ENCODE results near the gene GOLGA8B. TPM values are rescaled to one million over a fixed set of nuclear protein-coding genes. Genes with fewer than 3 reads are reported as not detected.
A peak's percentile ranks its signal among the peaks of the same experiment; 100 is the strongest.

Gene GOLGA8B
- total RNA-seq, 1 donor from 2014 or later: 11.8 TPM

DNA sequence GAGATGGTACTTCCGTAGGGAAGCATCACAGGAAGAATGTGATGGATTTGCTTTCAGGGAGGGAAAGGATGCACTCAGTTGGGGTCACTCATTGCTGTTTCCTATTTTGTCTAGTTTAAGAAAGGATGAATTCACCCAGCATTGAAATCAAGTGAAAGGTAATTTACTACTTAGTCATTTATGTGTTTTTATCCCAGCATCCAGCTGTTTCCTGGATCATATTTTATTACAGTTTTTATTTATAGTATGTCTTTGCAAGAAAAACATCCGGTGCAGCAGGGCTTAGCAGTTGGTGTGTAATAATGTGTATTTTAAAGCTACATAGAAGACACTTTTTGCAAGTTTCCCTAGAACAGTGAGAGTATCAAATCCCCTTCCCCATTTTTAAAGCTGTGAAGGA is 37.4 kb upstream of the GOLGA8B start:
- Histone ChIP-seq H3K9me3 (replicated peaks) (no peaks in the 10 kb centered on the region), H3K4me1 (peaks cover 3% of the 10 kb centered on the region), H3K27me3 (ENCODE audit: low read depth) (no peaks in the 10 kb centered on the region), H3K27ac (replicated peaks) (no peak overlapping the region), H3K4me3 (no peak overlapping the region), H3K36me3 (no peaks in the 10 kb centered on the region)
- no peak for DNase-seq
- intact Hi-C loops (cut with micrococcal nuclease): loop anchor here (5.0 kb wide), 1 partner anchor 296 kb away; no protein-coding TSS in a partner anchor
- TF ChIP-seq, protein P1, sequence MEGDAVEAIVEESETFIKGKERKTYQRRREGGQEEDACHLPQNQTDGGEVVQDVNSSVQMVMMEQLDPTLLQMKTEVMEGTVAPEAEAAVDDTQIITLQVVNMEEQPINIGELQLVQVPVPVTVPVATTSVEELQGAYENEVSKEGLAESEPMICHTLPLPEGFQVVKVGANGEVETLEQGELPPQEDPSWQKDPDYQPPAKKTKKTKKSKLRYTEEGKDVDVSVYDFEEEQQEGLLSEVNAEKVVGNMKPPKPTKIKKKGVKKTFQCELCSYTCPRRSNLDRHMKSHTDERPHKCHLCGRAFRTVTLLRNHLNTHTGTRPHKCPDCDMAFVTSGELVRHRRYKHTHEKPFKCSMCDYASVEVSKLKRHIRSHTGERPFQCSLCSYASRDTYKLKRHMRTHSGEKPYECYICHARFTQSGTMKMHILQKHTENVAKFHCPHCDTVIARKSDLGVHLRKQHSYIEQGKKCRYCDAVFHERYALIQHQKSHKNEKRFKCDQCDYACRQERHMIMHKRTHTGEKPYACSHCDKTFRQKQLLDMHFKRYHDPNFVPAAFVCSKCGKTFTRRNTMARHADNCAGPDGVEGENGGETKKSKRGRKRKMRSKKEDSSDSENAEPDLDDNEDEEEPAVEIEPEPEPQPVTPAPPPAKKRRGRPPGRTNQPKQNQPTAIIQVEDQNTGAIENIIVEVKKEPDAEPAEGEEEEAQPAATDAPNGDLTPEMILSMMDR (IDR thresholded peaks at IDR 0.05; ENCODE audit: borderline replicate concordance): no peak

DNA sequence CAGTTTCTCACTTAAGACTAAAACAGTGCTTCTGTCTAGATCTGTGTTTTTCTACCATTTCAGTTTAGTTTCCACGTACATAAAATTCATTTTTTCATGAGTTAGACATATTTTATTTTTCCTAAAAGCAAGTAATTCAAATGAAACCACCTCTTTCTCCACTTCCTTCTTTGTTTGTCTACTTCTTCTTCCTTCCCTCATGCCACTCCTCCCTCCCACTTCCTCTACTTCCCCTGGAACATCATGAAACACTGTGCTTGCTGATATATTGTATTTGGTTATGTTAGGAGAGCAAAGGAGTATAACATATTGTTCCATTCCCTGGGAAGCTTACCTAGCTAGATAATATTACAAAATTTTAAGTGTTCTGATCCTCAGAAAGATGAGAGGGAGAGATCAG is 36.7 kb upstream of the GOLGA8B start:
- peaks cover 3% of the 10 kb centered on the region for H3K4me1 ChIP-seq
- H3K36me3 ChIP-seq: no peaks in the 10 kb centered on the region
- no peaks in the 10 kb centered on the region for H3K9me3 ChIP-seq (replicated peaks)
- DNase-seq: no peak
- no peaks in the 10 kb centered on the region for H3K27me3 ChIP-seq (ENCODE audit: low read depth)
- no peak overlapping the region for H3K27ac ChIP-seq (replicated peaks)
- no peak overlapping the region for H3K4me3 ChIP-seq
- intact Hi-C loops (cut with micrococcal nuclease): loop anchor here (5.0 kb wide), 1 partner anchor 297 kb away; no protein-coding TSS in a partner anchor
- TF ChIP-seq, protein P1 (IDR thresholded peaks at IDR 0.05; ENCODE audit: borderline replicate concordance): no peak

DNA sequence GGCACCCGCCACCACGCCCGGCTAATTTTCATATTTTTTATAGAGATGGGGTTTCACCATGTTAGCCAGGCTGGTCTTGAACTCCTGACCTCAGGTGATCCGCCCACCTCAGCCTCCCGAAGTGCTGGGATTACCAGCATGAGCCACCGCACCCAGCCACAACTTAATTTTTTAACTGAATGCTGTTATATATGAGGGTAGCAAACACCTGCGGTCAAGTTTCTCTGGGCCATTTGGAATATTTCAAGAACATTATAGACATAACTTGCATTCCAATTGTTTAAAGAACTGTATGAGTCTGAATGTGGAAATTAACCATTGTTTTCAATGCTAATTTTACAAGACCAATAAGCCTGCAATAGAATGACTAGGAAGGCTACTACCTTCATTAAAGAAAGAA is 35.7 kb upstream of the GOLGA8B start:
- Histone ChIP-seq H3K9me3 (replicated peaks) (no peaks in the 10 kb centered on the region), H3K4me3 (no peak overlapping the region), H3K36me3 (no peaks in the 10 kb centered on the region), H3K4me1 (peaks cover 3% of the 10 kb centered on the region), H3K27me3 (ENCODE audit: low read depth) (no peaks in the 10 kb centered on the region), H3K27ac (replicated peaks) (no peak overlapping the region)
- intact Hi-C loops (cut with micrococcal nuclease): no loop called here
- DNase-seq: no peak
- TF ChIP-seq, protein P1 (IDR thresholded peaks at IDR 0.05; ENCODE audit: borderline replicate concordance): no peak

DNA sequence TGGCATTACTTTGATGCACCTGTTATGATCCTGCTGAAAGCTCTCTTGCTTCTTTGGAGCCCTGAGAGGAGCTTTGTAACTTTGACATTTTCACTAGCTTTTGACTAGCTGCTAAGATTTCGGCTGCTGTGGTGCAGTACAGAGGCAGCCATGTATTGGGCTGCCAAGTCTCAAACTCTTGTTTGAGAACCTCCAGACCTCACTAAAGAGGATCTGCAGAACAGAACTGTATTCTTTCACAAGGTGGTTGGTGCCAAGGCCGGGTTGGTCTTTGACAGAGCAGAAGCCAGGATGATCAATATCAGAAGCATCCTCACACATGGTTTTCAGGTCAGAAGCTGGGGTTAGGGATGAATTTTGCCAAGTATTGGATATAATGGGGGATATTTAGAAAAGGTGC is 34.6 kb upstream of the GOLGA8B start:
- Histone ChIP-seq H3K9me3 (replicated peaks) (no peaks in the 10 kb centered on the region), H3K36me3 (no peaks in the 10 kb centered on the region), H3K27me3 (ENCODE audit: low read depth) (no peaks in the 10 kb centered on the region), H3K27ac (replicated peaks) (no peak overlapping the region), H3K4me3 (no peak overlapping the region), H3K4me1 (peaks cover 3% of the 10 kb centered on the region)
- intact Hi-C loops (cut with micrococcal nuclease): no loop called here
- no peak for DNase-seq
- TF ChIP-seq, protein P1 (IDR thresholded peaks at IDR 0.05; ENCODE audit: borderline replicate concordance): no peak

DNA sequence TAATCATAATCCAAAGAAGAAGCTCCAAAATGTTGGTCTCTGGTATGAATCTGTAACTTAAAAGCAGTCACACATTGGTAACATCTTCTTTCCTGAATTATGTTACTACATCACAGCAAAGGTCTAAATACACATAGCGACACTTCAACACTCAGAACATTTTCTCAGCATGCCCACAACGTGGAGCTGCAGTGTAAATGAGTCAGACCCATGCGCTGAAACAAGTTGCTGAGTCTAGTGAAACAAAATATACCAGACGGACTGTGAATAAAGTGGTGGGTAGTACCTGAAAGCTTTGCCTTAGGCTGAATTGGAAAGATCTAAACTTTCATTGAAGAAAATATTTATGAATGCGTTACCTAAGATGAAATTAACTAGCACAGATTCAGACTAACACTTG is 33.2 kb upstream of the GOLGA8B start:
- no peak for DNase-seq
- Histone ChIP-seq H3K9me3 (replicated peaks) (no peaks in the 10 kb centered on the region), H3K27ac (replicated peaks) (no peak overlapping the region), H3K36me3 (no peaks in the 10 kb centered on the region), H3K4me3 (no peak overlapping the region), H3K27me3 (ENCODE audit: low read depth) (no peaks in the 10 kb centered on the region), H3K4me1 (peaks cover 3% of the 10 kb centered on the region)
- TF ChIP-seq, protein P1 (IDR thresholded peaks at IDR 0.05; ENCODE audit: borderline replicate concordance): peak; percentile 31
- intact Hi-C loops (cut with micrococcal nuclease): no loop called here

DNA sequence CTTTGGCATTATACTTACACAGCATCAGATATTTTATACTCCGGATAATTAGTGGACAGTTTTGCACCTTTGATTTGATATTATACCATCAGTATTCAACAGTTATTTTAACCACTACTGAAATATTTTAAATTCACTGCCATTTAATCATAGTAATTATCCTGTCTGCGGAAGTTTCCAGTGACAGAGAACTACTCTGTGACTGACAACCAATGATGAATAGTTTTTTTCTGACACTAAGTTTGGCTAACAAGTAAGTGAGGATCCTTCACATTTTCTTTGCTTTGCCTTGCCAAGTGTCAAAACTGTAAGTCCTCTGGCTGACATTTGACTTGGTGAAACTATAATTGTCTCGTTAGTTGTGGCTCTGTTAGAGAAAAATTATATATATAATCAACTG is 30.5 kb upstream of the GOLGA8B start:
- Histone ChIP-seq H3K9me3 (replicated peaks) (no peaks in the 10 kb centered on the region), H3K4me1 (peaks cover 19% of the 10 kb centered on the region), H3K27ac (replicated peaks) (no peak overlapping the region), H3K36me3 (no peaks in the 10 kb centered on the region), H3K27me3 (ENCODE audit: low read depth) (no peaks in the 10 kb centered on the region), H3K4me3 (no peak overlapping the region)
- intact Hi-C loops (cut with micrococcal nuclease): no loop called here
- TF ChIP-seq, protein P1 (IDR thresholded peaks at IDR 0.05; ENCODE audit: borderline replicate concordance): no peak
- no peak for DNase-seq

Data from left ventricle myocardium inferior (tissue), 1 donor.